AG04450 (cell line): ENCODE data around the gene PCED1B. TPM values are rescaled to one million over a fixed set of nuclear protein-coding genes. Genes with fewer than 3 reads are reported as not detected.
"Not testable (repeated sequence)": the region's sequence is repeated elsewhere in the genome, so short reads cannot be mapped to it uniquely, and the experiment has no call there.

Source experiments
- CTCF ChIA-PET: fragments of 300-600, 350-600 bp; formaldehyde crosslinking; extraction: SDS; loops from one replicate; lab custom pipeline; 2022; ENCODE audit warnings: antibody characterized with exemption, inconsistent platforms; lab: Charles Lee
- POLR2A ChIA-PET: fragments of 350-600 bp; formaldehyde crosslinking; extraction: SDS; loops from one replicate; lab custom pipeline; 2021; ENCODE audit warnings: antibody characterized with exemption, inconsistent platforms; lab: Yijun Ruan, JAX
- DNase-seq: peaks from one replicate; pipeline ENCODE4 v3.0.0-alpha.2; 2011; ENCODE audit warnings: low read depth, low spot score
- H3K27ac ChIP-seq: one replicate; pipeline ENCODE4 v1.5.1; 2012; ENCODE audit warnings: low read depth, low read length, control low read depth
- H3K27me3 ChIP-seq: one replicate; pipeline ENCODE4 v1.6.0; 2012; ENCODE audit warnings: low read length; ENCODE audit not compliant: control insufficient read depth, insufficient read depth
- H3K4me3 ChIP-seq: 2 replicates; pipeline ENCODE4 v1.5.1; 2011; ENCODE audit warnings: mild to moderate bottlenecking, low read depth, low read length, control low read depth
- H3K9me3 ChIP-seq: 2 replicates; pipeline ENCODE4 v1.5.1; 2012; ENCODE audit warnings: low read length; ENCODE audit not compliant: control insufficient read depth, insufficient read depth
- polyA plus RNA-seq: library from polyadenylated mRNA; depleted of rRNA; stranded (reverse); fragments of >200 nt; gene quantifications from 2 replicates; pipeline ENCODE4 v1.2.3, GENCODE V29; 2011
- TF ChIP-seq, protein P1 (sequence below): IDR thresholded peaks from 2 replicates; pipeline ENCODE4 v1.5.1; 2011; ENCODE audit warnings: low read depth, low read length, control low read depth, inconsistent platforms

Gene PCED1B
- polyA plus RNA-seq, 1 experiment: 0.88 TPM

DNA sequence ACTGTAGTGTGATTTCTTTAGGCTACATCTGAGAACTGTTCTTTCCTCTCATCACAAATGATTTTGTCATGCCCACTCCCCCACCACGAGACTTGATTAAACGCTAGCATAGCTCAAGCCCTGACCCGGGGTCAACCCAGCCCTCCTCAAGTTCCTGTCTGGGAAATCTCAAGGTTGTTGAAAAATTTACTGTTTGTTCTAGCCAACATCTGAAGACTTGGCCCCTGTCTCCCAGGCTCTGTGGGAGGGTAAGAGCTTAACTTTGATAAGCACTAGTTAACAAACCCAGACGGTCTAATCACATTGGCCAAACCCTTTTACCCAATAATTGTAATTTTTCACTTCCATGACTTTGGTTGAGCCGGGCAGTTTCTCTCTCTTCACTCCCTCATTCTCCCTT is 86.5 kb downstream of the PCED1B start:
- no peaks in the 10 kb centered on the region for H3K27me3 ChIP-seq
- no peak overlapping the region for H3K4me3 ChIP-seq
- CTCF ChIA-PET: interaction anchor here (1.2 kb wide), 1 partner anchor 9 kb away, joined by 3 read pairs; no protein-coding TSS in a partner anchor
- TF ChIP-seq, protein P1, sequence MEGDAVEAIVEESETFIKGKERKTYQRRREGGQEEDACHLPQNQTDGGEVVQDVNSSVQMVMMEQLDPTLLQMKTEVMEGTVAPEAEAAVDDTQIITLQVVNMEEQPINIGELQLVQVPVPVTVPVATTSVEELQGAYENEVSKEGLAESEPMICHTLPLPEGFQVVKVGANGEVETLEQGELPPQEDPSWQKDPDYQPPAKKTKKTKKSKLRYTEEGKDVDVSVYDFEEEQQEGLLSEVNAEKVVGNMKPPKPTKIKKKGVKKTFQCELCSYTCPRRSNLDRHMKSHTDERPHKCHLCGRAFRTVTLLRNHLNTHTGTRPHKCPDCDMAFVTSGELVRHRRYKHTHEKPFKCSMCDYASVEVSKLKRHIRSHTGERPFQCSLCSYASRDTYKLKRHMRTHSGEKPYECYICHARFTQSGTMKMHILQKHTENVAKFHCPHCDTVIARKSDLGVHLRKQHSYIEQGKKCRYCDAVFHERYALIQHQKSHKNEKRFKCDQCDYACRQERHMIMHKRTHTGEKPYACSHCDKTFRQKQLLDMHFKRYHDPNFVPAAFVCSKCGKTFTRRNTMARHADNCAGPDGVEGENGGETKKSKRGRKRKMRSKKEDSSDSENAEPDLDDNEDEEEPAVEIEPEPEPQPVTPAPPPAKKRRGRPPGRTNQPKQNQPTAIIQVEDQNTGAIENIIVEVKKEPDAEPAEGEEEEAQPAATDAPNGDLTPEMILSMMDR: no peak
- H3K9me3 ChIP-seq: peaks cover 3% of the 10 kb centered on the region; the same call in 1 of the 2 replicates
- POLR2A ChIA-PET: no interaction called here
- no peak for DNase-seq
- no peak overlapping the region for H3K27ac ChIP-seq

DNA sequence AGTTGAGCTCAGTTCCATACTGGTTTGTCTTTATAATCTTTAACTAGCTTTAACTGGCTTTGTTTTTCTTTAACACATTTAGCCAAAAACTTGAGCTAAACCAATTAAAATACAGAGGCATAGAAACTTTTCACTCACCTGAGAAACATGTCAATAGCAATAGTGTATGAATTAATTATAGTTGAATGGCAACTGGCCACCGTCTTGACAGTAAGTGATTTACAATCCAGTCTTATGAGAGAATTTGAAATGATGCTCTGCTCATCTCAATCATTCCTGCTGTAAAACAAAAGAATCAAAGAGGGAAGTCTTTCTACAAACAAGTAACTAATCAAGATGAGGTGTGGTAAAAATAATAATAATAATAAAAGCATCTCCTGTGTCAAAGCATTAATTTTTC is 86.9 kb downstream of the PCED1B start:
- no peak for DNase-seq
- H3K4me3 ChIP-seq: no peak overlapping the region
- no peaks in the 10 kb centered on the region for H3K27me3 ChIP-seq
- no peak overlapping the region for H3K27ac ChIP-seq
- ChIA-PET POLR2A (no interaction called here), CTCF (no interaction called here)
- peaks cover 3% of the 10 kb centered on the region; the same call in 1 of the 2 replicates for H3K9me3 ChIP-seq
- TF ChIP-seq, protein P1: no peak

GRCh38 chr12:47170281-47170680 is 90.9 kb downstream of the PCED1B start:
- POLR2A ChIA-PET, H3K9me3 ChIP-seq, CTCF ChIA-PET, H3K27me3 ChIP-seq, DNase-seq, H3K4me3 ChIP-seq, H3K27ac ChIP-seq: not testable (repeated sequence)

DNA sequence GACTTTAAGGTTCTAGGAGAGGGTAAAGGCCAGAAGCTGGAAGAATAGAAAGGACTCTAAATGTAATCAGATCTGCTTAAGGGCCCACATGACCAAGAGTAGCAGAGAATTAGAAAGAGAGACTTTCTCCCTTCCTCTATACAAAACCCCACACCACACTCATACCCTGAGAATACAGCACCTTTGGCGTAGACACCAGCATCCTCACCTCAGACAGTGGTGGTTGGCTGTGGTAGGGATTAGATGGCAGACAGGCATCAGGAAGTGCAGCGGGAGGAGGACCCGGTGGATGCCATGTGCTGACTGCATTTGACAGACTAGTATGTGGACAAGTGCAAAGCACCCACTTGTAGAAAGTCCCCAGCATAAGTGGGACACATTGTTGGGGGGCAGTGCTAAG is 98.6 kb downstream of the PCED1B start:
- TF ChIP-seq, protein P1: no peak
- Histone ChIP-seq H3K4me3 (no peak overlapping the region), H3K27me3 (no peaks in the 10 kb centered on the region), H3K9me3 (no peaks in the 10 kb centered on the region), H3K27ac (no peak overlapping the region)
- ChIA-PET CTCF (no interaction called here), POLR2A (interaction anchor here (0.7 kb wide), 1 partner anchor 23 kb away, joined by 6 read pairs; no protein-coding TSS in a partner anchor)
- DNase-seq: no peak

DNA sequence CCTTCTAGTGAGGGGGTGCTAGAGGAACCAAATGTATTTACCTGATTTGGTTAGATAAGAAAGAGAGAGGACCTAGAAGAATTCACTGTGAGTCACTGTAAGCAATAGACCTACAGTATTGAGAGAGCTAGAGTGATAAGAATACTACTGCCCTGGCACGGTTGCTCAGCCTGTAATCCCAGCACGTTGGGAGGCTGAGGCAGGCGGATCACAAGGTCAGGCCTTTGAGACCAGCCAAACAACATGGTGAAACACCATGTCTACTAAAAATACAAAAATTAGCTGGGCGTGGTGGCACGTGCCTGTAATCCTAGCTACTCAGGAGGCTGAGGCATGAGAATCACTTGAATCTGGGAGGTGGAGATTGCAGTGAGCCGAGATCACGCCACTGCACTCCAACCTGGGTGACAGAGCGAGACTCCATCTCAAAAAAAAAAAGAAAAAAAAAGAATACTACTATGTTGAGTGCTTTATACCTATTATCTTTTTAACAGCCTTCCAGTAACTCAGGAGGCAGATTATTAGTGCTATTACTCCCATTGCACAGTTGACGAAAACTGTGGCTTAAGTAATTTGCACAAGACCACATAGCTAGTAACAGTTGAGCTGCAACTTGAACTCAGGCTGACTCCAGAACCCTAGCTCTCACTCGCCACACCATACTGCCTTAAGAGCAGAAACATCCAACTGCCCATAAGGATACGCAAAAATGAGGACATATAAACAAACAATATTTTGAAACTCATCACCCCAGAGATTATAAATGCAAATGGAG is 102.9 kb downstream of the PCED1B start:
- H3K27ac ChIP-seq, H3K27me3 ChIP-seq, DNase-seq, H3K4me3 ChIP-seq, POLR2A ChIA-PET, H3K9me3 ChIP-seq: not testable (repeated sequence)
- CTCF ChIA-PET: interaction anchor here (0.7 kb wide), 1 partner anchor 213 kb away, joined by 3 read pairs; no protein-coding TSS in a partner anchor

DNA sequence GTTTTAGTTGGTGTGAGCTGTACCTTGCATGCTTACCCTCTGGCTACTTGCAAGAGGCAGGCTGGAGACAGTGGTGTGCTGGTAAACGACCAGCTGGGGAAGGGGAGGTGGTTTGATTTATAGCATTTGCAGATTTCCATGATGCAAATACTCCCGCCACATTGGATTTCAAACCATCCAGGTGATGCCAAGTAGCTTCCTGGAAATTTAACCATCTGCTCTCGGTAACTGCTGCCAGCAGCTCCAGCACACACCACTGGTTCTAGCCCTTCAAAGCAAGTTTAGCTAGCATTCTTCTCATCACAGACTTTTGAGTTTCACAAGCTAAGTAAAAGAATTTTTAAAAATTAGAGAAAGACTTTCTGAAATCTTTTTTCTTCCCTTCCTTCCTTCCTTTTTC is 104.8 kb downstream of the PCED1B start:
- CTCF ChIA-PET: interaction anchor here (0.9 kb wide), 1 partner anchor 123 kb away, joined by 3 read pairs; no protein-coding TSS in a partner anchor
- Histone ChIP-seq H3K27ac (no peak overlapping the region), H3K4me3 (no peak overlapping the region), H3K9me3 (no peaks in the 10 kb centered on the region), H3K27me3 (no peaks in the 10 kb centered on the region)
- POLR2A ChIA-PET: no interaction called here
- no peak for DNase-seq
- TF ChIP-seq, protein P1: no peak
